AG10803 (cell line): ENCODE data around the gene SVEP1.
A peak's percentile ranks its signal among the peaks of the same experiment; 100 is the strongest.

Experiments used
- DNase-seq: peaks from one replicate; pipeline ENCODE4 v3.0.0; 2010; ENCODE audit warnings: low read depth
- H3K4me3 ChIP-seq: 2 replicates; pipeline ENCODE4 v1.5.1; 2011; ENCODE audit warnings: mild to moderate bottlenecking, low read length, control low read depth
- CTCF ChIP-seq: conservative IDR thresholded peaks from 2 replicates; pipeline ENCODE4 v1.5.1; 2011; ENCODE audit warnings: mild to moderate bottlenecking, low read length, control low read depth, inconsistent platforms

The SVEP1 gene

GRCh38 chr9:110330484-110331105 is 248.9 kb downstream of the SVEP1 start:
- TF ChIP-seq CTCF: no peak
- no peak overlapping the region for H3K4me3 ChIP-seq
- peak; percentile 72 for DNase-seq

GRCh38 chr9:110329639-110330230 is 249.8 kb downstream of the SVEP1 start:
- no peak for TF ChIP-seq CTCF
- H3K4me3 ChIP-seq: no peak overlapping the region
- no peak for DNase-seq

DNA sequence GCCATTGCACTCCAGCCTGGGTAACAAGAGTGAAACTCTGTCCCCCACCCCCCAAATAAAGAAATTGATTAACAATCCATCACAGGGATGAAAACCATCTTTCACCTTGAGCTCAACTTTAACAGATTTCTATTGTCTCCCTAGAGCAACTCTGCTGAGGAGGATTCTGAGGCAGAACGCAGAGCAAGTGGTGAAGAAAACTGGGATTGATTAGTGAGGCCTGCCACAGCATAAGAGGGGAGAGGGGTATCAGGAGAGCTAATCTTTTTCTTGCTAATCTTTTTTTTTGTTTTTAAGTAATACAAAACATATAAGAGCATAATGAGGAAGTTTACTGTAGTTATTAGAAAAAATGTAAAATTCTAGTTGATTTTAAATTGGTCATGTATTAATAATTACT is 250.8 kb downstream of the SVEP1 start:
- TF ChIP-seq CTCF: no peak
- no peak for DNase-seq
- no peak overlapping the region for H3K4me3 ChIP-seq

DNA sequence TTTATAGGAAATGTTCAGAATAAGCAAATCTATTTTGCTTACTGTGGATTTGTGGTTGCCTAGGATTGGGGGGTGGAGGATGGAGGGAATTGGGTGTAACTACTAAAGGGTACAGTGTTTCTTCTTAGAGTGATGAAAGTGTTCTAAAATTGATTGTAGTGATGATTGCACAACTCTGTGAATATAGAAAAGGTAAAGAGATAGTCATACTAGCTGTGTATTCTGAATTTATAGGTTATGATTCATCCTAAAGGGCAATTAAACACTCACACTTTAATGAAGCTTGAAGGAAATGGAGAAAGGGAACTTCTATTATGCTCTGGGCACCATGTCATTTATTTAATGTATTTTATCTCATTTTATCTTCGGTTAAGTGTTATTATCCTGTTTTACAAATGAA is 251.8 kb downstream of the SVEP1 start:
- no peak overlapping the region for H3K4me3 ChIP-seq
- no peak for TF ChIP-seq CTCF

GRCh38 chr9:110323818-110324217 is 255.7 kb downstream of the SVEP1 start:
- no peak for TF ChIP-seq CTCF
- H3K4me3 ChIP-seq: no peak overlapping the region
- no peak for DNase-seq

More for the DNA sequence above, 251.8 kb downstream of the SVEP1 start:
- DNase-seq: no peak

DNA sequence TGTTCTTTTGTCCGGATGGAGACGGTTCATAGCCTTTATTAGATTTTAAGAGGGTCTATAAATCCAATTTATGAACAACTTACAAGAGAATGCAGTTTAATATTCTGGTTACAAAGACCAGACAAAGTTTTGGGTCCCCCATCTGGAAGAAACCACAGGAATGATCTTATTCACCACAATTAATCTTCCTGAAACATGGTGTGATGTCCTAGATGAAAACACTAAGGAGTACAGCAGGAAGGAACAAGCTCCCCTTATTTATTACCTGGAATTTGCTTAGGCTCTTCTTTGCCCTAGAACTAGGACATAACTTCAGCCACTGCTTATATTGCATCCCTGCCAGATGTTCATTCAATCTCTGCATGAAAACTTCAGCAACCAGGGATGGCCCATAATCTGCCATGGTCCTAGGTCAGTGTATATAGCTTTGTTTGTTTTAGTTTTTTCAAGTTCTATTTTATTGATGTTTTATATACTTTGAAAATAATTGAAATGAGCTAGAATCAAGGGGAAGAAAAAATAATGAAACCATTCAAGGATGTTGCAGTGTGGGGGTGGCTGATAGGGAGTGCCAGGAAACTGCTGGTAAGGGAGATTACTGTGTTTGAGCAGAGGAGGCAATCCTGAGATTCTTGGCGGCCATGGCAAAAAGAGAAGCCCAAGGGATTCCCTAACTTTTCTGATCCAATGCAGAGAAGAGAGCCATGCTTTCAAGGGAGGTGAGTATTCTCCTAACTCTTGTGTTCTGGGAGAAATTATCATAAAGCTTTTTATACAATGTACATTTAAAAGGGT is 258.7 kb downstream of the SVEP1 start:
- H3K4me3 ChIP-seq: no peak overlapping the region
- TF ChIP-seq CTCF: no peak
- DNase-seq: peak; percentile 59
